ENCODE results near the gene SOX30.
"Not testable (repeated sequence)": the region's sequence is repeated elsewhere in the genome, so short reads cannot be mapped to it uniquely, and the experiment has no call there.

The SOX30 gene

DNA sequence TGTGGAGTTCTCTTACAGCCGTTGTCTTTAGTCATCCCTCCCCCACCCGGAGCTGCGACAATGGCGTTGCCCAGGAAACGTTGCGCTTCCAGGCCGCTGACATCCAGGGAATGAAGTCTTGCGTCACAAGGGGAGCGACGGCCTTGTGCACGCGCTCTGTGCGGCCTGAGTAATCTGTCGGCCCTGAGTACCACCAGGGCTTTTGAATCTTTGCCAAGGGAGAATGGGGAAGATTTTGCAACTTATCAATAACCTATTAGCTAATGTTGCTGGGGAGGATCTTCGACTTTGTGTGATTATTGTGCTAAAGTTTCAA is at the start of gene SOX30:
SOX30 (minus strand) TSS at position 62 of the 316 bp plus-strand sequence. CDS start 360 bp downstream, outside the sequence.
- no peak for DNase-seq

DNA sequence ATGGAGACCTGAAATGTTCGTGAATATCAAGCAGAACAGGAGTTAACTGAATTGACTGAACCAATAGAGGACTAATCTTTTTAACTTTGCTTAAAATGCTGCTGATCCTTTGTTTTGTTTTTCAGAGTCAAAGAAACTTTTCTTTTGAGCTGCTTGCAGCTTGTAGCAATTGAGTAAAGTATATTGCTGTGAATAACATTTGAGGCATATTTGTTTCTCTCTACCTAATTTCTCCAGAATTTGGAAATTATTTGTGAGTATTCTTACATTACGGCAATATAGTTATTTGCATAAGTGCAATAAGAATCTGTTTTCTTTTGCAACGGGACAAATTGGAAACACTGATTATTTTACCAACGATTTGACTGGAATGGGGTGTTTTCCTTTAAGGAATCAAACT is 46.4 kb upstream of the SOX30 start:
- not testable (repeated sequence) for DNase-seq

DNA sequence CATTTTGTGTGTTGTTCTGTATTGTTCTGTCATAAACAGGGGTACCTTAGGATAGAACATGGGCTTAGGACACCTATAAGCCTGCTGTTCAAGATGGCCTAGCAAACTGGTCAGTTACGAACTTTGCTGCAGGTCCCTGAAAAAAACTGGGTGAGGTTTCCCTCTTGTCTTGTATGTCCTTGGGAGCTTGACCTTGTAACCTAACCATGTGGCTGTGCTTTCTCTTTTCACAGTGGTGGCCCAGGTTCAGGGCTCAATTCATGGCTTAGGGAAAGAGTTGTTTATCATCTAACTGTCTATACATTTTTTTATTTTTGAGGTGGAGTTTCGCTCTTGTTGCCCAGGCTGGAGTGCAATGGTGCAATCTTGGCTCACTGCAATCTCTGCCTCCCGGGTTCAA is 43.9 kb upstream of the SOX30 start:
- not testable (repeated sequence) for DNase-seq

DNA sequence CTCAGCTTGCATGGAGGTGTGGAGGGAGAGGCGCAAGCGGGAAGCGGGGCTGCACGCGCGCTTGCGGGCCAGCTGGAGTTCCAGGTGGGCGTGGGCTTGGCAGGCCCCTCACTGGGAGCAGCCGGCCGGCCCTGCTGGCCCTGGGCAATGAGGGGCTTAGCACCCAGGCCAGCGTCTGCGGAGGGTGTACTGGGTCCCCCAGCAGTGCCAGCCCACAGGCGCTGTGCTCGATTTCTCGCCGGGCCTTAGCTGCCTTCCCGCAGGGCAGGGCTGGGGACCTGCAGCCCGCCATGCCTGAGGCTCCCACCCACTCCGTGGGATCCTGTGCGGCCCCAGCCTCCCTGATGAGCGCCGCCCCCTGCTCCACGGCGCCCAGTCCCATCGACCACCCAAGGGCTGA is 41.6 kb upstream of the SOX30 start:
- DNase-seq: not testable (repeated sequence)

DNA sequence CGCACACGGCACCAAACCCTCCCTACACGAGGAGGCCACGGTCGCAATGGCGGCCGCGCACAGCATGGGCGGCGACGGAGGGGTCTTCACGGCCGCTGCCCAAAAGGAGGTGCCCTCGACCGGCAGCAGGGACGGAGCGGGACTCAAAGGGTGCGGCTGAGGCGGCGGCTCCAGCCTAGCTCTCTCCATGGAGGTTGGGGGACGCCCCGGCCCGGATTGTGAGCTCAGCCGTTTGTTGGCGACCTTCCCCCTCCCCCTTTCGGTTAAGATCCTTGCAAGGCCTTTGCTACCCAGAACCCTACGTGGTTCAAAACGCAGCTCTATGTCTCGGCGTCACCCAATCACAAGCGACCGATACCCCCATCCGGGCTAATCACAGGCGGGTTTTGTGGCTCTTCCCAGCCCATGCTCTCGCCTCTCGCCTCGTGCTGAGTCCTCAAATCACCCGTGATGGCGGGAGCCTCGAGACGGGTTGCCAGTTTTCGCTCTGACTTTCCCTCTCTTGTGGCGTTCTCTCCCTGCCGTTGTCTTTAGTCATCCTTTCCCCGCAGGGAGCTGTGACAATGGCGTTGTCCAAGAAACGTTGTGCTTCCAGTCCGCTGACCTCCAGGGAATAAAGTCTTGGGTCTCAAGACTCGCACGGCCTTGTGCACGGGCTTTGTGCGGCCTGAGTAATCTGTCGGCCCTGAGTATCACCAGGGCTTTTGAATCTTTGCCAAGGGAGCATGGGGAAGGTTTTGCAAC is 38.6 kb upstream of the SOX30 start:
- DNase-seq: no peak

DNA sequence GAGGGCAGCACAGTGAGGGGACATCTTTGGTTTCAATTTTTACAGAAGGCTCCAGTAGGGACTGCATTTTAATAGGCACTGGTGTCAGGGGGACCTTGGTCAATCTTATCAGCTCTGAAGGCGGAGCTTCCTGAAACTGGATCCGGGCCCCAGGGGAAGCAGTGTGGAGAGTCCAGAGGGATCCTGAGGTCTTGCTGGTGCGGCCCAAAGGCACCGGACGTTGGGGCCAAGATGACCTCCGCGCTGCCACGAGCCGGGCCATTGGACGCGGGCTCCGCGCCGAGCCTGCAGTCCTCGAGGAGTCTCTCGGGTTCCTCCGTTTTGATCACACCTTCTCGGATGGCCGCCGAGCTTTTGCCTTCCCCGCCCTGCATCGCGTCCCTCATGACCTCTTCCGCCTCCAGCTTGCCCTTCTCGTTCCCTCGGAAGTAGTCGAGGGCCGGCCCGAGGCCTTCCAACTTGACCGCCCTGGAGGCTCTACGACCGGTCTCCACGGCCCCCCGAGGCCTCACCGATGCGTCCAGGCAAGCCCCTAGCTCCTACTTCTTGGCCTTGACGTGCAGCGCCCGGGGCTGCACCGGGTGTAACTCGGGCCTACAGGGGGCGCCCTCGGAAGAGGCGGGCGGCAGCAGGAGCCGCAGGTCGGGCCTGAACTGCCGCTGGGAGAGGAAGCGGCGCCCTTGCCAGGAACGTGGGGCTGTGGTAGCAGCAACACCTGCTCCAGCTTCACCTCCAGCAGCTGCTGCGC is 37.9 kb upstream of the SOX30 start:
- DNase-seq: peak; percentile 54 to 62

DNA sequence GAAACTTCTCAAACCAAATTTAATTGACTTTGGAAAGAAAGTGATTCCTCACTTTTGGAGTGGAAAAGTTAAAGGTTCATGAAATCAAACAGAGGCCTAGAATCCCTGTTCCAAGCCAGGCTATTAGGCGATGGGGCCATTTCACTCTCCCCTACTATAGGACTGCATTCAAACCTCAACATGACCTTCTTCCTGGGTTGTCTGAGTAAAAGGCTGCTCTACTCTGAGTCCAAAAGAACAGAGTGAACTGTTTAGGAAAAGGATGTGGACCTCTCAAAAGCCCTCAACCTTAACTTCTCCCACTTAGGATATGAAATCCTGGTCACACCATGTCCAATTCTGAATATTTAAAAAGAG is 34.9 kb upstream of the SOX30 start:
- DNase-seq: no peak

DNA sequence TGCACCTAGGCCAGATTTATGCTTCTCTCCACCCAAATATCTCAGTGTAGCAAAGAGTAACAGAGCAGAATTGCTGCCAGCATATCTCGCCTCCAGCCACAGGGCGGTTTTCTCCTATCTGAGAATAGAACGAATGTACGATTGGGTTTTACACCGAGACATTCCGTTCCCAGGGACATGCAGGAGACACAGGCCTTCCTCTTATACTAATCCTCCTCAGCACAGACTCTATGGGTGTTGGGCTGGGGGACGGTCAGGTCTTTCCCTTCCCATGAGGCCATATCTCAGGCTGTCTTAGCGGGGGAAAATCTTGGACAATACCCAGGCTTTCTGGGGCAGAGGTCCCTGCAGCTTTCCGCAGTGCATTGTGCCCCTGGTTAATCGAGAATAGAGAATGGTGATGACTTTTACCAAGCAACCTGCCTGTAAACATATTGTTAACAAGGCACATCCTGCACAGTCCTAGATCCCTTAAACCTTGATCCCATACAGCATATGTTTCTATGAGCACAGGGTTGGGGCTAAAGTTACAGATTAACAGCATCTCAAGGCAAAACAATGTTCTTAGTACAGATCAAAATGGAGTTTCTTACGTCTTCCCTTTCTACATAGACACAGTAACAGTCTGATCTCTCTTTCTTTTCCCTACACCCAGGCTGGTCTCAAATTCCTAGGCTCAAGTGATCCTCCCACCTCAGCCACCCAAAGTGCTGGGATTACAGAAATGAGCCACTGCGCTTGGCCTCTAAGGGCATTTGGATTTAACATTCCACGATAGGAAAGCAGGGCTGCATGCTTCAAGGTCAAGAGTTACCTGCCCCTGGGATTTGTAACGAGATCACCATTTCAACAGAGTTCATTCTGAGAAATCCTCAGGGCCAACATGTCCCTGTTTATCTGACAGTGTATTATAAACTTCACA is 34.3 kb upstream of the SOX30 start:
- DNase-seq: not testable (repeated sequence)

DNA sequence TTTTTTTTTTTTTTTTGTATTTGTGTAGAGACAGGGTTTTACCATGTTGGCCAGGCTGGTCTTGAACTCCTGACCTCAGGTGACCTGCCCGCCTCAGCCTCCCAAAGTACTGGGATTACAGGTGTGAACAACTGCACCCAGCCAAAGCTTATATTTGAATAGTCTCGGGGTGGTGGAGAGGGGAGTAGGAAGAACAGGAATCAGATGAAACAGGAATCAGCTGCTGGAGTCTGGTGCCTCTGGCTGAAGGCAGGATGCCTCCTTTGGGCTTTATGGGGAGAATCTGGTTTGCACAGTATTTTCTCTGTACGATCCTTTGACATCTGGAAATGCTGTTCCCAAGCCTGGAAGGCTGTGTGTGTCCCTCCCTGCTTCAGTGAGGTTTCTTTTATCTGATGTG is 30.0 kb upstream of the SOX30 start:
- DNase-seq: no peak

DNA sequence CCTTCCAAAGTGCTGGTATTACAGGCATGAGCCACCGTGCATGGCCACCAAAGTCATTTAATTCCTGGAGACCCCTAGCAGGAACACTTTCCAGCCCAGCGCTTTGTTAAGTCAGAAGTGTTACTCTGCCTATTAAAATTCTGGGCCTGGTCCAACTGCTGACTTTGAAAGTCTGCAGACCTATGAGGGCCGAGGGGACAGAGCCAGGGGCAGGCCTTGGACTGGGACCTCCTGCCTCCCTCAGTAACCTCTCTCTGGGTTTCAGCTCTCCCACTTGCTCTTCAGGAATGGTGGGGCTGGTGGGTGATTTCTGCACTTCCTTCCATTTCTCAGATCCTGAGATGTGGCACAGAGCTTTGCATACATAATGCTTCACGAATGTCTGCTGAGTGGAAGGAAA is 28.8 kb upstream of the SOX30 start:
- no peak for DNase-seq

DNA sequence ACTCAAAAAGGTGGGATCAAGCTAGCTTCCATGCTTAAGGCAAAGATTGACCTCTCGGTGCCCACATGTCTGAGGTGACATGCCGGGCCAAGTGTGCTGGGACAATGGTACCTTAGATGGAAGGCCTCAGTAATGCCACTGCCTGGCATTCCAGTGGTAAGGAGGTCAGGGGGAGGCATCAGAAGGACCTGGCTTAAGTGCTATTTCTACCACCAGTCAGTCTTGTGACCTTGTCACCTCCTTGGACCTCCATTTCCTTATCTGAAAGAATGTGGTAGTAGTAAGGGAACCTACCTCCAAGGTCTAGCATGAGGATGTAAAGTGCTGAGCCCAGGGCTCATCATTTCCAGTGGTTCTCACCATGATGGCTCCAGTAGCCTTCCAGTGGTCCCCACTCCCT is 28.0 kb upstream of the SOX30 start:
- no peak for DNase-seq

DNA sequence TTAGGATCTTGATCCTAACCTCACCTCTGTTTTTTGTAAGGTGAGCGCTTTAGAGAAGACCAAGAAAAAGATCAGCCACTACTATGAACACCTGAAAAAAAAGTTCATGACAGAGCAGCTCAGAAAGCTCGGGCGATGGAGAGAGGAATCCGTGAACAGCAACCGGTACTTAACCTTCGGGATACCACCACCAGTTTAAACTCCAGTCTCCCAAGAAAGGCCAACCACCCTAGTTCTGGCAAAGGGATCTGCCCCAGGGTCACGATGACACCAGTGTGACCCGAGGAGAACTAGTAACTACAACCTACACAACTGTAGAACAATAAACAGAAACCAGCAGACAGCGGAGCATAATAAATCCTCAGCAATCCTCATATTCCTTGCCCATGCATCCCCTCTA is 27.6 kb upstream of the SOX30 start:
- no peak for DNase-seq

DNA sequence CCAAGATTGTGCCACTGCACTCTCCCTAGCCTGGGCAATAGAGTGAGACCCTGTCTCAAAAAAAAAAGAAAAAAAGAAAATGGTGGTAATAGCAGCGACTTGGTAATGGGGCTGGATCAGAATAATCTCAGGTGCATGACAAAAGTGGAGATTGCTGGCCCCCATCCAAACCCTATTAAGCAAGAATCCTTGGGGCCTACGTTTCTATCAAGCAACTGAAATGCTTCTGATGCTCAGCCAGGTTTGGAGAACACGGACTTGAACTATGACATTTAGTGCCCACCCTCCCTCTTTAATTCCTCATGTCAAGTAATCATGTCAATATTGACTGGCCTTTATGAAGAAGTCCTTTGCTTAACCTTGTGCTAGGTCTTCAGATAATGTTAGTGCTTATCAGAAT is 25.7 kb upstream of the SOX30 start:
- no peak for DNase-seq

DNA sequence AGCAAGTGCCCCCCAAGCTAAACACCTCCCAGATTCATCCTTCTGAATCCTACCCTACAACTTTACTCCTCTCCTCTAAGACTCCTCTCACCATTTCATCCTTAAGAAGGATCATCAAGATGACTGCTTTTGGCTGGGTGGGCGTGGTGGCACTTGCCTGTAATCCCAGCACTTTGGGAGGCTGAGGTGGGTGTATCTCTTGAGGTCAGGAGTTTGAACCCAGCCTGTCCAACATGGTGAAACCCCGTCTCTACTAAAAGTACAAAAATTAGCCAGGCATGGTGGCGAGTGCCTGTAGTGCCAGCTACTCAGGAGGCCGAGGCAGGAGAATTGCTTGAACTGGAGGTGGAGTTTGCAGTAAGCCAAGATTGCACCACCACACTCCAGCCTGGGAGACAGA is 22.1 kb upstream of the SOX30 start:
- DNase-seq: not testable (repeated sequence)

DNA sequence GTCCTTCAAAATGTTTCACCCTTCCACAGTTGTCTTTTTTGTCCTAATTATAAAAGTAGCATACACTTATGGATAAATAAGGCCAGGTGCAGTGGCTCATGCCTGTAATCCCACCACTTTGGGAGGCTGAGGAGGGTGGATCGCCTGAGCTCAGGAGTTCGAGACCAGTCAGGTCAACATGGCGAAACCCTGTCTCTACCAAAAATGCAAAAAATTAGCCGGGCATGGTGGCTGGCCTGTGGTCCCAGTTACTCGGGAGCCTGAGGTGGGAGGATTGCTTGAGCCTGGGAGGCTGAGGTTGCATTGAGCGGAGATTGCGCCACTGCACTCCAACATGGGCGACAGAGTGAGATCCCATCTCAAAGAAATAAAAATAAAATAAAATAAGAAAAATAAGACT is 20.7 kb upstream of the SOX30 start:
- DNase-seq: no peak

DNA sequence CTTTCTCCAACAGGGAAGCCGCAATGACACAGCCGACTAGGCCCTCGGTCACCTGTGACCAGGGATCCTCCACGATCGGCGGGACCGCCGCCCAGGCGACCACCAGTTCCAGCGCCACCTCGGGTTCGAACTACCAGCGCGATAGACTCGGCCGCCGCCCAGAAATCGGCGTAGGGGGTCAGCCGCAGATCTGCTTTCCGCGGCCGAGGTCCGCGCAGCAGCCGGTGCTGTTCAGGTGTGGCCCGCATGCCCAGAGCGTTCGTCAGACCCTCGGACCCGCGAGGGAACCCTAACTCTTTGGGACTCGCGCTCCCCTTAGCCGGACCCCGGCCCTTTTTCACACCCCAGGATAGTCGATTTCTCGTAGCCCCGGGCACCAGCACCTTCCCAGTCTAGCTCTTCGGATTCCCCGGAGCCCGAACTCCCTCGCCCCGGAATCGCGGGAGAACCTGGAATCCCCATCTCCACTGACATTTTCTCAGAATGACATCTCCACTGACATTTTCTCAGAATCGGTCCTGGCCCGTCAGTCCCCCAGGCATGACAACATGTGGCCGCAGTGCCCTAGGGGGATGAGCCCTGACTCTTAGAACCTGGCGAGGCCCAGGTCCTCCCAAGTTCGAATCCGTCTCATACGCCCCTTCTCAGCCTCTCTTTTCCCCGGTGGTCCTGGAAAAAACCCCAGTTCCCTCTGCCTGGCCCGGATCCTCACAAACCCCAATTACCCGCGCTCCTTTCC is 19.5 kb upstream of the SOX30 start:
- no peak for DNase-seq

DNA sequence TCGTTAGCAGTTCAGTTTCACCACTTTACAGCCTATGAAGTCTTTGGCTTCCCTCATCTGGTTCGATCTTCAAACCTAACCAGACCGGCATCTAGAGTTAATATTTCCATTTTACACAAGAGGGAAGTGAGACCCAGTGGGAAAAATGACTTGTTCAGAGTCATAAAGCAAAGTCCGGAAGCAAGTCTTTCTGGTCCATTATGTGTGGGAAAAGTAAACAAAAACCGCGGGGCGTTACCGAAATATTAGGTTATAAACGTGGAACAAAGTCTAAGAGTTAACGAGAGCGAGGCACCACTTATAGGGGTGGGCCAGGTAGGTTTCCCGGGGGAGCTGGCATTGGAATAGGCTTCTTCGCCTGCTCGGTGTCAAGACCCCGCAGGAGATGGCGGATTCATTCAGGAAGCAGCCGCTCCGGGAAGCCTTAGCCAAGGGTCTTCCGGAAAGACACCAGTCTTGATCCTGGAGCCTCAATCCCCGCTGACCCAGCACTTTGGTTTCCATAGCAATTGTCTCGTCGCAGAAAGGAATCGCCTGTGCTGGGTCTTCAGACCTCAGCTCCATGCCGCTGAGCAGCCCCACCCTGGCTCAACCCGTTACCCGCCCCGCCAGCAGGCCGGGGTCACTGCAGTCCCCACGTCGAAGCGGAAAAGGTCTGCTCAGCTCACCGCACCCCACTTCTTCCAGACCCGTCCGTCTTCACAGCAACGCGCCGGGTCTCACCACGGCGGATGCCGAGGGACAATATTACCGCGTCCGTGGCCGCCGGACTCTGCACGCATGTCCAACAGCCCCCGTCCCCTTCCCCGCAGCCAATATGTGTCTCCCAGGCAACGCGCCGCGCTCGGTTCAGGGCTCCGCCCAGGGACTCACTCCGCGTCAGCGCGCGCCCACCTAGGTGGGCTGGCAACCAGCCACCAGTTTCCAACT is 18.7 kb upstream of the SOX30 start, which contains the start of gene C5orf52:
C5orf52 (plus strand) TSS at position 872 of the 930 bp plus-strand sequence. CDS start 82 bp downstream, outside the sequence.
- peak; percentile 39 to 52 for DNase-seq

DNA sequence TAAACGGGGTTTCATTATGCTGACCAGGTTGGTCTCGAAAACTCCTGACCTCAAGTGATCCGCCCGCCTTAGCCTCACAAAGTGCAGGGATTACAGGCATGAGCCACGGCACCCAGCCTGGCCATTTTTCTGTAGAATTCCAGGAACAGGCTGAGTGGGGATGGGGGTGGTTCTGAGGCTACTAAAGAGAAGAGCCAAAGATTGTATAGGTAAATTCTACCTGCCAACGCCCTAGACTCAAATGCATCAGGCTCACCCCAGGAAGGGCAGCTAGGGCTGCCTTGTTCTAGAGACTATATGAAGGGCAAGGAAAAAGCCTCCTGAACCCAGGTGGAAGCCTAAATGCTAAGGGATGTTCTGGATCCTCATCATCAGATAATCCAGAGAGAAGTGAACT is 17.5 kb upstream of the SOX30 start:
- no peak for DNase-seq

DNA sequence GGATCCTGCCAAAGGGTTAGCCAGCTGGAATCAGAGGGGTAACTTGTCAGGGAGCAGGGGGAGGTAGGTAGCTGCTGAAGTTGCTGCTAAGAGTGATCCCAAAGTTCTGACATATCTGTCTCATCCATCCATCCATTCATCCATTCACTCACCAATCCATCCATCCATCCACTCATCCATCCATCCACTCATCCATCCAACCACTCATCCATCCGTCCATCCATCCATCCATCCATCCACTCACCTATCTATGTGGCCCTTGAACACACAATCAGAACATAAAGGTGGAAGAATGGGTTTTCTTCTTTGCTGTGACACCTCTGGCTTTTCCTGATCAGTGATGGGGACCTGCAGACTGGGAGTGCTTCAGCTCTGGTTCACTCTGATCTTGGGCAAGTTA is 16.1 kb upstream of the SOX30 start:
- no peak for DNase-seq

DNA sequence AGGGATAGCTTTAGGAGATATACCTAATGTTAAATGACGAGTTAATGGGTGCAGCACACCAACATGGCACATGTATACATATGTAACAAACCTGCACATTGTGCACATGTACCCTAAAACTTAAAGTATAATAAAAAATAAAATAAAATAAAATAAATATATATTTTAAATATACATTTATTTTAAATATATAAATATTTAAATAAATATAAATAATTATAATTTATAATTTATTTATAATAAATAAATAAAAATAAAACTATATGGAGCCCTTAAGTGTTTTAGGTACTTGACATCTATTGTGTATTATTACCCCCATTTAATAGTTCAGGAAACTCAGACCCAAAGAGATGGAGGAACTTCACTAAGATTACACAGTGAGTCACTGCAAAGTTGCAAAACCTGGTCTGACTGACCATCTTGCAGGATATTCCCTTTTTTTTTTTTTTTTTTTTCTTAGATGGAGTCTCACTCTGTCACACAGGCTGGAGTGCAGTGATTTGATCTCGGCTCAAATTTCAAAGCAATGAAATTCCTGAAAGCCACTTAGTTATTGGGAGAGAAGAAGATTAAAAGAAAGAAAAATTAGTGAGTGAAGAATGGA is 13.3 kb upstream of the SOX30 start:
- DNase-seq: no peak

Data from activated T-cell treated with anti-CD3 and anti-CD28 coated beads, Interleukin-2, amount 50 U/mL, for 48 hours (primary cell).